GM10266 (cell line): ENCODE measurements around the gene NEURL1B.

Experiments
- DNase-seq: peaks from one replicate; pipeline ENCODE4 v3.0.0; 2012; ENCODE audit errors: extremely low spot score
- CTCF ChIP-seq: IDR thresholded peaks from 2 replicates; pipeline ENCODE4 v1.5.1; 2012; ENCODE audit warnings: mild to moderate bottlenecking, low read depth; ENCODE audit not compliant: control insufficient read depth, insufficient read depth; ENCODE audit errors: missing control alignments

Gene NEURL1B

GRCh38 chr5:172611913-172612312 is 29.1 kb upstream of the NEURL1B start:
- no peak for DNase-seq
- TF ChIP-seq CTCF, result no peak

GRCh38 chr5:172612771-172613170 is 28.3 kb upstream of the NEURL1B start:
- no peak for DNase-seq
- TF ChIP-seq CTCF, result no peak

GRCh38 chr5:172616136-172616535 is 24.9 kb upstream of the NEURL1B start:
- TF ChIP-seq CTCF, result no peak
- no peak for DNase-seq

GRCh38 chr5:172616730-172617129 is 24.3 kb upstream of the NEURL1B start:
- TF ChIP-seq CTCF, result no peak
- no peak for DNase-seq

- TF ChIP-seq CTCF, result no peak
- DNase-seq, result no peak
Measured at GRCh38 chr5:172617817-172618216, 23.2 kb upstream of the NEURL1B start.

GRCh38 chr5:172618574-172619365 is 22.3 kb upstream of the NEURL1B start:
- no peak for TF ChIP-seq CTCF

GRCh38 chr5:172620506-172620905 is 20.6 kb upstream of the NEURL1B start:
- TF ChIP-seq CTCF, result no peak

More at GRCh38 chr5:172618574-172619365, 22.3 kb upstream of the NEURL1B start:
- DNase-seq, result no peak

More at GRCh38 chr5:172620506-172620905, 20.6 kb upstream of the NEURL1B start:
- no peak for DNase-seq
